GM12878 (cell line): Measurements from ENCODE around the gene SLC5A10. TPM values are rescaled to one million over a fixed set of nuclear protein-coding genes. Genes with fewer than 3 reads are reported as not detected.

Experiments
- ATF3 ChIP-seq: IDR thresholded peaks from 2 replicates; pipeline ENCODE4 v1.6.1; 2011; ENCODE audit warnings: low read depth, mild to moderate bottlenecking, low read length, moderate library complexity, borderline replicate concordance; ENCODE audit errors: extremely low read depth
- BACH1 ChIP-seq: fragments of 450-650 bp; IDR thresholded peaks from 2 replicates; pipeline ENCODE4 v1.6.1; 2017; ENCODE audit warnings: mild to moderate bottlenecking, borderline replicate concordance
- CEBPZ ChIP-seq: fragments of 150-350 bp; IDR thresholded peaks from 2 replicates; pipeline ENCODE4 v1.6.1; 2016; ENCODE audit warnings: low read depth, low read length
- CHD2 ChIP-seq: IDR thresholded peaks from 2 replicates; pipeline ENCODE4 v1.6.1; 2011; ENCODE audit warnings: low read depth, low read length, improper control_type of control experiment, borderline replicate concordance
- CHD4 ChIP-seq: fragments of 200-600 bp; sonication (generic); IDR thresholded peaks from 2 replicates; pipeline ENCODE4 v1.6.1; 2016; ENCODE audit warnings: mild to moderate bottlenecking
- CUX1 ChIP-seq: IDR thresholded peaks from 2 replicates; pipeline ENCODE4 v1.6.1; 2012; ENCODE audit warnings: improper control_type of control experiment, low read depth, low read length; ENCODE audit not compliant: insufficient replicate concordance
- HCFC1 ChIP-seq: fragments of 150-350 bp; IDR thresholded peaks from 2 replicates; pipeline ENCODE4 v1.6.1; 2014; ENCODE audit warnings: low read length
- HDGF ChIP-seq: fragments of 450-650 bp; IDR thresholded peaks from 2 replicates; pipeline ENCODE4 v1.6.1; 2016; ENCODE audit warnings: antibody characterized with exemption
- JUND ChIP-seq: IDR thresholded peaks from 2 replicates; pipeline ENCODE4 v1.6.1; 2012; ENCODE audit warnings: low read depth, mild to moderate bottlenecking, low read length, improper control_type of control experiment, moderate library complexity
- KDM1A ChIP-seq: fragments of 200-600 bp; sonication (generic); IDR thresholded peaks from 2 replicates; pipeline ENCODE4 v1.6.1; 2016; ENCODE audit warnings: borderline replicate concordance
- MEF2A ChIP-seq: IDR thresholded peaks from 2 replicates; pipeline ENCODE4 v1.6.1; 2011; ENCODE audit warnings: low read depth, mild to moderate bottlenecking, low read length, moderate library complexity; ENCODE audit not compliant: insufficient read depth
- NFIC ChIP-seq: IDR thresholded peaks from 2 replicates; pipeline ENCODE4 v1.6.1; 2012; ENCODE audit warnings: low read depth, mild to moderate bottlenecking, inconsistent platforms, low read length, moderate library complexity
- NFXL1 ChIP-seq: fragments of 450-650 bp; IDR thresholded peaks from 2 replicates; pipeline ENCODE4 v1.6.1; 2017; ENCODE audit warnings: antibody characterized with exemption, mild to moderate bottlenecking, borderline replicate concordance
- PML ChIP-seq: IDR thresholded peaks from 2 replicates; pipeline ENCODE4 v1.6.1; 2012; ENCODE audit warnings: low read length, inconsistent platforms
- POLR2AphosphoS5 ChIP-seq: IDR thresholded peaks from 2 replicates; pipeline ENCODE4 v1.6.1; 2011; ENCODE audit warnings: mild to moderate bottlenecking, low read length, inconsistent platforms
- SMAD1 ChIP-seq: fragments of 450-650 bp; IDR thresholded peaks from 2 replicates; pipeline ENCODE4 v1.6.1; 2018; ENCODE audit warnings: mild to moderate bottlenecking, low read depth; ENCODE audit not compliant: partially characterized antibody
- SPI1 ChIP-seq: IDR thresholded peaks from 2 replicates; pipeline ENCODE4 v1.6.1; 2011; ENCODE audit warnings: low read depth, mild to moderate bottlenecking, low read length, moderate library complexity, borderline replicate concordance; ENCODE audit not compliant: insufficient read depth
- SUPT20H ChIP-seq: IDR thresholded peaks from 2 replicates; pipeline ENCODE4 v1.6.1; 2011; ENCODE audit warnings: low read depth, mild to moderate bottlenecking, low read length, moderate library complexity, borderline replicate concordance; ENCODE audit not compliant: control insufficient read depth
- TARDBP ChIP-seq: IDR thresholded peaks from 2 replicates; pipeline ENCODE4 v1.6.1; 2016; ENCODE audit warnings: borderline replicate concordance
- USF2 ChIP-seq: IDR thresholded peaks from 2 replicates; pipeline ENCODE4 v1.6.1; 2011; ENCODE audit warnings: low read depth, low read length, improper control_type of control experiment, borderline replicate concordance
- ZNF217 ChIP-seq: fragments of 450-650 bp; IDR thresholded peaks from 2 replicates; pipeline ENCODE4 v1.6.1; 2017; ENCODE audit warnings: antibody characterized with exemption, mild to moderate bottlenecking
- polyA plus RNA-seq, 11 experiments: library from polyadenylated mRNA; depleted of rRNA in 4 of 11; unstranded in 6 of 11; stranded (reverse) in 5 of 11; fragments of >200 nt; fragmentation: Nextera tagmentation in 4 of 11; fragmentation: Illumina TruSeq in 1 of 11; extraction: Ambion mirVana in 4 of 11; extraction: Trizol in 1 of 11; gene quantifications; 1 replicate in 1 of 11; 2 replicates in 10 of 11; pipeline versions ENCODE4 v1.2.1 to v1.2.3, GENCODE V29; 2011 to 2016; ENCODE audit warnings: inconsistent platforms in 2 of 11, missing spikeins in 2 of 11, low read depth in 1 of 11
- total RNA-seq, 4 experiments: library from RNA; depleted of rRNA in 3 of 4; stranded (reverse); fragments of >200 nt in 3 of 4; fragmentation: Illumina TruSeq in 1 of 4; extraction: Trizol in 1 of 4; gene quantifications; 2 replicates each; pipeline versions ENCODE4 v1.2.1 to v1.2.3, GENCODE V29; 2013 to 2021

SLC5A10 gene
- total and polyA plus RNA-seq, 10 of the 15 experiments (the other 5 are each of a cell fraction or from before 2014, with no cell fraction given), result under 0.01 to 0.18 (median 0.07) TPM; not detected in 4

GRCh38 chr17:18921912-18922451 lies 30.0 kb upstream of the SLC5A10 start (continued):
- peak; percentile 36; the same call in 1 of the 2 replicates for TF ChIP-seq JUND
- TF ChIP-seq CUX1, result no peak
- TF ChIP-seq SMAD1, result peak; percentile 73
- TF ChIP-seq BACH1, result peak; percentile 78; the same call in 1 of the 2 replicates
- TF ChIP-seq POLR2AphosphoS5, result peak; percentile 31; the same call in 1 of the 2 replicates
- no peak for TF ChIP-seq TARDBP
- TF ChIP-seq KDM1A, result no peak
- peak; percentile 87; the same call in 1 of the 2 replicates for TF ChIP-seq ZNF217
- peak; percentile 71; the same call in 1 of the 2 replicates for TF ChIP-seq PML
- 0 out of 2 replicates have a peak, but pooled peaks have one; percentile 16 for TF ChIP-seq HDGF
- no peak for TF ChIP-seq USF2
- no peak for TF ChIP-seq SUPT20H
- no peak for TF ChIP-seq HCFC1
- TF ChIP-seq NFIC, result peak; percentile 89
- no peak for TF ChIP-seq NFXL1
- TF ChIP-seq CEBPZ, result no peak
- TF ChIP-seq SPI1, result peak; percentile 96
- no peak for TF ChIP-seq ATF3
- peak; percentile 48; the same call in 1 of the 2 replicates for TF ChIP-seq CHD2
- TF ChIP-seq MEF2A, result peak; percentile 79
- 0 out of 2 replicates have a peak, but pooled peaks have one; percentile 9 for TF ChIP-seq CHD4
